Renal cortex interstitium (tissue), 11 donors: ENCODE measurements around the gene CCDC170. TPM values are rescaled to one million over a fixed set of nuclear protein-coding genes. Genes with fewer than 3 reads are reported as not detected.
A peak's percentile ranks its signal among the peaks of the same experiment; 100 is the strongest.

ENCODE experiments used
- DNase-seq, 11 donors: peaks; one replicate each; pipeline ENCODE4 v3.0.0-alpha.2; 2013; ENCODE audit warnings: low read depth in 9 of 11, low spot score in 4 of 11; ENCODE audit errors: extremely low read depth in 1 of 11
- polyA plus RNA-seq, 3 donors: library from polyadenylated mRNA; unstranded; fragments of 120-200 nt; gene quantifications; one replicate each; pipeline ENCODE4 v1.2.1, GENCODE V29; 2013; ENCODE audit not compliant: insufficient read length in 3 of 3

CCDC170 gene
- polyA plus RNA-seq, 3 donors, result 3.6 TPM

DNA sequence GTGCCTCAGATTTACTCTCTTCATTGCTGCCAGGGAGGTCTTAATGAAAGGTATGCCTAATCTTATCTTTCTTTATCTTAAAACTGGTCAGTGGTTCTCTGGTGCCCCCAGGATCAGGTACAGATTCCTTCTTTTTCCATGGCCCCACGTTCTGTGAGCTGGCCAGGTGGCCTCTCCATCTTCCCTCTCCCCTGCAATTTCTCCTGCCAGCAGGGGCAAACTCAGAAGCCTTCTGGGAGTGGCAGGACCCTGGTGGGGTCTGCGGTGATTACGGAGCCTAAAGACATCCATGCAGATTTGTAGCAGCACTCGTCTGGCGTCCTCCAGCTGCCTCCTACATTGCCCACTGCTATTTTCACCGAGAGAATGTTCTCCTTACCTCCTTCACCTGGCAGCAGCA, 95.8 kb downstream of the CCDC170 start:
- no peak for DNase-seq

DNA sequence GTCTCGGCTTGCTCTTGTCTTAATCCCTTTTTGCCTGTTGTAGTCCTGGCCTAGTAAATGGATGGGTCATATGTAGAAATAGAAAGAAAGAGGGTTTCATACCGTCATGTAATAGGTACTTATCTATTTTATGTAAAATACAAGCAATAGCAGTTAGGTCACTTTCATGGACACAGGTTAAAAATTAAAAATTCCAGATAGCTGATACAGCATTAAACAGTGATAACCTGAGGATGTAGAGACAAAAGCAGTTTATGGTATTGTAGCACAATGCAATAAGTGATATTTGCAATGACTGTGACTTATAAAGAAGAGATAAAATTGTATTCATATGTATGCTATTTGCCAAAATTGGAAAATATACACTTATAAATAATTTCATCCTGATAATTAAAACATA, 96.9 kb downstream of the CCDC170 start:
- no peak for DNase-seq

DNA sequence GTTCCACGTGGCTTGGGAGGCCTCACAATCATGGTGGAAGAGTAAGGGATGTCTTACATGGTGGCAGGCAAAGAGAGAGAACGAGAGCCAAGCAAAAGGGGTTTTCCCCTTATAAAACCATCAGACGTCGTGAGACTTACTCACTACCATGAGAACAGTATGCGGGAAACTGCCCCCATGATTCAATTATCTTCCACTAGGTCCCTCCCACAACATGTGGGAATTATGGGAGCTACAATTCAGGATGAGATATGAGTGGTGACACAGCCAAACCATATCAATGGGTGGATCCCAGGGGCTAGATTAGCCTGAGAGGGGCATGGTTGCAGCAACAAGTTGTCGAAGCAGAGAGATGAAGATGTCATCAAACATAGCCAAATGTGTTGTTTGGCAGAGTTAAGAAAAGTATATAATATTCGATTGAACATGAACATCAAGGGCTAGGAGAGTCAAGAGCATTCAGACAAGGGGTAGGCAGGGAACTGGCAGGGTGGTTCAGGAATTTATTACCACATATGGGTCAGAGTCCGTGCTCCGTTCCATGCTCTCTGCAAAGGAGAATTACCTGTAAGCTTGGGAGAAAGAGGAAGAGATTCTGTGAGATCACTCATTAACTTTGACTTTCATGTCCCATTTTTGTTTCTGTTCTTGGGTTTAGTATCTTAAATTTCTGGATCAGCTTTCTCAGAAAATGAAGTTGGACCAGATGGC, 98.8 kb downstream of the CCDC170 start:
- no peak for DNase-seq

DNA sequence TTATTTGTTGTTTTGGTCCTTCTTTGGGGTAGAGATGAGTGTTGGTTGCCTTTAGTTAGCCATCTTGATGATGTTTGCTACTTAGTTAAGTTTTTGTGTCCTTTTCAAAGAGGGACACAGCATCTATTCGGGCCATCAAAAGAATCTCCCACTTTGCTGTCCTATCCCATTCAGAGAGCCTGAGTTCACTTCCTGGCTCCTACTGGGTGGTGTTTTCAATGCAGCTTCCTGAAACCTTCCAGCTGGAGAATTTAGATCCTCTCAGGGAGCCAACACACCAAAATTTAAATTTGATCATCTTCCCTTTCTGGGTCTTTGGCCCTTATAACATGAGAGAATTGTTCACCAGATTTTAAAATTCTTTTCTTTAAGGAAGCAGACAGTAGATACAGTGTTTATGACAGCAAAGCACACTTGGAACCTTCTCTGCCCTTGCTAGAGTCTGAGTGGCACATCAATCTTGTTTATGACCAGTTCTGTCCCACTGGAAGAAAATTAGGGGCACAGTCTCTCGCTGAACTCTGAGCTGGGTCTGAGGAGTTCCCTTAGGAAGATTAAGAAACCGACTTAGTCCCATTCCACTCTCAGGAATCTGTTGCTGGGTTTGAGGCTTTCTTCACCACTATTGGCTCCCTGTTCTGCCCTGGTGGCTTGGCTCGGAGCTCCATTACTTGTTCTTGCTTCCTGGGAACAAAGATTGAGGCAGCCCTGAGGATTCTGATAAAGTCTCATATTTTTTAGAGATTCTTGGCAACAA, 115.5 kb downstream of the CCDC170 start:
- peak; percentile 27 to 58 (median 44) for DNase-seq

DNA sequence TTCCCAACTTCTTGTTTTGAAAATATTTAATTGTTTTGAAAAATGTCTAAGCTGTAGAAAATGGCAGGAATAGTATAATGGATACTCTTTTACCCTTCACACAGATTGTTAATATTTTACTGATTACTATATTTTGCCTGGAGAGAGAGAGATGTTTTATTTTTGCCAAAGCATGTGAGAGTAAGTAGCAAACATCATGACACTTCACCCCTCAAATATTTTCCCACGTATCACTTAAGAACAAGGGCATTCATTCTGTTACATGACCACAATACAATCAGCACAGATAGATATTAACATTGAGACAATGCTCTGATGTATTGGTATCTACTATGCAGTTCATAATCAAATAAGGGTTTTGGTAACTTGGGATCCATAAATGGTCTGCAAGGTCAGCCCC, 116.5 kb downstream of the CCDC170 start:
- DNase-seq, result no peak

DNA sequence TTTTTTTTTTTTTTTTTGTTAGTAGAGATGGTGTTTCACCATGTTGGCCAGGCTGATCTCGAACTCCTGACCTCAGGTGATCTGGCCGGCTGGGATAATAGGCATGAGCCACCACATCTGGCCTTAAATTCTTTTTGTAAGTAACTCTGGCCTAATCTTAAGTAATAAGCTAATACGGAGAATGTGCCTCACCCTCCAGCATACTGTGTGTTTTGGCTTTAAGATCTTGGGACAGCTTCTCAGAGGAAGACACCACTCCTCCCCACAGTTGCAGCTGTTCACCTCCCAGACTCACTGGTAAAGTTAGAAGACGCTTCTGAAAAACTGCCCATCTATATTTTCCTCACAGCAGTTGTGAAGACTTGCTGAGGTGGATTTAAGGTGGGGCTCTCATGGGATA, 120.8 kb downstream of the CCDC170 start:
- DNase-seq, result no peak

DNA sequence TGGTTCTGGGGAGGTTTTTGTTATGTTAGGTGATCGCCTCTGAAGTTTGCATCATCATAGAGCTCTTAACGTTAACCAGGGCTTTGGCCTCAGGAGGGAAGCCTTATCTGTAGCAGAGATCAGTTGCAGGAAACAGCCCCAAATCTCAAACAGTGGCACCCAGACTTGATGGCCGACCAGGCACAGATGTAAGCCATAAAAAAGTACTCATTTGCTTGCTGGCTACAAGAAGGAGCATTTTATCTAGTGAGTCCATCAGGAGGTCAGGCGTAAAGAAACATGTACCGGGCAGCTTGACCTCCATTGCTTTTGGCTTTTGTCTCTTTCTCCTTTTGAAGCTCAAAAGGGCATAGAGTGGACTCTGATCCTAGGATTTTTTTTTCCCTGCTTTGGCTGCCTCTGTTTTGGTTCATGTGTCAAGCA, 122.3 kb downstream of the CCDC170 start:
- DNase-seq, result no peak

DNA sequence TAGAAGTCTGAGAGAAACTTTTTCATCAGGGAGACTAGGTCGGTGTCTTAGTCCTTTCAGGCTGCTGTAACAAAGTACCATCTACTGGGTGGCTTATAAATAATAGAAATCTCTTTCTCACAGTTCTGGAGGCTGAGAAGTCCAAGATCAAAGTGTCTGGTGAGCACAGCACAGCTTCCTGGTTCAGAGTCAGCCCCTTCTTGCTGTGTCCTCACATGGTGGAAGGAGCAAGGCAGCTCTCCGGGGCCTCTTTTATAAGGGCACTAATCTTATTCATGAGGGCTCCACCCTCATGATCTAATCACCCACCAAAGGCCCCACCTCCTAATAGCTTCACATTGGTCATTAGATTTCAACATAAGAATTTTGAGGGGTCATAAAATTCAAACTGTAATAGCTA, 122.8 kb downstream of the CCDC170 start:
- DNase-seq, result no peak

DNA sequence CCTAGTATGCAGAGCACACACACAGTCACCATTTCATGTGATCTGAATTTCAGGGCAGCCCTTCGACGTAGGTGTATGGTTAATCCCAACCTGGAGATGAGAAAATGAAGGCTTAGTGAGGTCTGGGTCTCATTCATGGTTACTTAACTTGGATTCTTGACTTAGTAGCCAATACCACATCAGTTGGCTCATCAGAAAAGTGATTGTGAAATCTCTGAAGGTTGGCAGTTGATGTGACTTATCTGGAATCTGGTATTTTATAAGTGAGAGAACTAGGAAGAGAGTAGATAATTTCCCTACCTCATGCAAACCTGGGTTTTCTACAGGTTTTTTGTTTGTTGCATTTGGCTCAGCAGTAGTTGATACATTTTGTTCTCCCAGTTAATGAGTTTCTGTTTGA, 123.7 kb downstream of the CCDC170 start:
- no peak for DNase-seq

DNA sequence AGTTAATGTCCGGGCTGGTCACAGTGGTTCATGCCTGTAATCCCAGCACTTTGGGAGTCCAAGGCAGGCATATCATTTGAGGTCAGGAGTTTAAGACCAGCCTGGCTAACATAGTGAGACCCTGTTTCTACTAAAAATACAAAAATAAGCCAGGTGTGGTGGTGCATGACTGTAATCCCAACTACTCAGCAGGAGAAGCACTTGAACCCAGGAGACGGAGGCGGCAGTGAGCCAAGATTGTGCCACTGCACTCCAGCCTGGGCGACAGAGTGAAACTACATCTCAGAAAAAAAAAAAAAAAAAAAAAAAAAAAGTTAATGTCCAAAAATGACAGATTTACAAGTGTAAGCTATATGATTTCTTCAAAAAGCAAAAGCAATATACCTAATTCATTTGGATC, 124.9 kb downstream of the CCDC170 start:
- DNase-seq, result no peak

DNA sequence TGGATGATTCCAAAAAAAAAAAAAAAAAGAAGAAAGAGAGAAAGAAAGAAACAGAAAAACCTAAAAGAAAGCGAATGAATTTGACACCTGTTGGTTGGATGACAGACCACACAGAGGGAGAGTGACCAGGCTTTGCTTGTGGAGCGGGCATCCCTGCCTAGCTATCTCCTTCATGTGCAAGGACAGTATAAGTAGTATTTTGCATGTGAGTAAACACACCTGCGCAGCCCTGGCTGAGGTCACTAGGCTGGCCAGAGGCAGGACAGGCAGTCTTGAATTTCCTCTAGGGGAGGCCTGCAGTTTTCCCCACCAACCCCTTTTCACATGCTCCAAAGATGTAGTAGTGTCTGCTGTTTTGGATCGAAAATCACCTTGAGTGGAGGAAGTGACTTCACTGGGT, 126.4 kb downstream of the CCDC170 start:
- no peak for DNase-seq

DNA sequence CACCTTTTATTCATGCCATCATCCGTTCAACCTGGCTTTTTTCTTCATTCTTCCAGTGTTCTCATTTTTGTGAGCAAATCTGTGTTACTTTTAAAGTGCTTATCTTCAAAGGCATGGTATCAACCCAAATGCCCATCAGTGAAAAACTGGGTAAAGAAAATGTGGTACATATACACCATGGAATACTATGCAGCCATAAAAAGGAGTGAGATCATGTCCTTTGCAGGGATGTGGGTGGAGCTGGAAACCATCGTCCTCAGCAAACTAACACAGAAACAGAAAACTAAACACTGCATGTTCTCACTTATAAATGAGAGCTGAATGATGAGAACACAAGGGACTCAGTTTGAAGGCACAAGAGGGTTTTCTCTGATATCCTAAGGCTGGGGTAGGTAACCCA, 130.3 kb downstream of the CCDC170 start:
- no peak for DNase-seq

DNA sequence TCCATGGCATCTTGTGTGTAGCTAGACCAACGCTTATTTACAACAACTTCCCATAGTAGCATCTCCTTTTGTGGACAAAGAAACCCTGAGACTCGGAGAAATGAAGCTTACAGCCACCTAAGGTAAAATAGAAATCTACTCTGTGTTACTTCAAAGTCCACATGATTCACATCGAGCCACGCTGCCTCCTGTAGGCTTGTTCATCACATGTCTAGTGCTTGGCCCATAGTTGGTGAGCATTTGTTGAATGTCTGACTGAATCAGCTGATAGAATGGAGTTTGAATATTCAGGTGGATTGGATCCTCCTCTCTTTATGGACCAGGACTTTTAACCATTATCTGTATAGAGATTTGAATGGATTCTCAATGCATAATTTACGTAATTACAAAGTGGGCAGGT, 130.7 kb downstream of the CCDC170 start:
- no peak for DNase-seq

DNA sequence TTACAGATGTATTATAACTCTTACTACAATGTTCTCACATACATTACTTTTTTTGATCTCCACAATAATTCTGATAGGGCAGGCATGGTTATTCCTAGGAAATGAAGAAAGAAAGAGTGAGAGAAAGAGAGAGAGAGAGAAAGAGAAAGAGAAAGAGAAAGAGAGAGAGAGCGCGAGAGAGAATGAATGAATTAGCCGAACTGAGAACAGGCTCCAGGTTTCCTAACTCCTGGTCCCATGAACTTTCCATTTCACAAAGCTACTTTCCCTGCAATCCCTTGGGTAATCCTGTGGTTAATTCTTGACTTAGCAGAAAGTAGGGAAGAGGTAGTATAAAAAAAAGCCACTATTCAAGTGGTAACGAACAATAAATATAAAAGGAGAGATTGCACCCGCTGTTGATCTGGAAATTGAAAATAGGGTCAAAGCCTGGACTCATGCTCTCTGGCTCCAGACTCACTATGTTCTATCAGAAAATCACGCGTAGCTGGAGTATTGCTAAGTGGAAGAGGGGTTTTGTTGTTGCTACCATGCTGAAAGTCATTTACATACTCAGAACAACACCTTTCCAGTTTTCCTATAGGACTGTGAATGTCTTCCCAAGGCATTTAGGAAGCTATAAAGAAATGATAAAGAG, 131.2 kb downstream of the CCDC170 start:
- DNase-seq, result no peak

DNA sequence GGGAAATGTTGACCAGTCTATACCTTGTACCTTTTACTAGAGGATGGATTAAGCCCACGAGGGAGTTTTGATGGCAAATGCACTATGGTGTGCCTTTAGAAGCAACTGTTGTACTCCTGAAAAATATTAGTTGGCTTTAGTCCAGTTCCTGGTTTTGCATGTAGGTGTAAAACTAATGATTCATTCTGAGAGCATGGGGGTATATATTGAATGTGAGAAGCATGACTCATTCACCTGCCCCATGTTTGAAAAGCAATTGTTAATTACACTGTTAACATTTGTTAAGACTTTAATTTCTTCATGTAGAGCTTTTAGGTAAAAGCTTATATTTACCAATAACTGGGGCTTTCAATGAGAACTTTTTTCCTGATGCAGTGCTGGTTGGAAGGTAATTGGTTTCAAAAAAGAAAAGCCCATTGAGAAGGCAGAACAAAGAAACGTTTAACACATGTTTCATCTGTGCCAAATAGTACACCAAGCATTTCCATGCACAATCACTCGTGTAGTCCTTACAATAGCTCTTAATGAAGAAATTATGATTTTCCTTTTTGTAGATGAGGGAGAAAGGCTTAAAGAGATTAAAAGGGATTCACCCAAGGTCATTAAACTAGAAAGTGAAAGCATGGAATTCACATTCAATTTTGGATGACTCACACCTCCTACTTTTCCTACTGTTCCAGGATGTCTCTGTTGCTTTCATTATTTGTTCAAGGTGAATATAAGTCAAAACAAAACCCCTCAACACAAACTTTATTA, 134.1 kb downstream of the CCDC170 start:
- DNase-seq, result no peak

DNA sequence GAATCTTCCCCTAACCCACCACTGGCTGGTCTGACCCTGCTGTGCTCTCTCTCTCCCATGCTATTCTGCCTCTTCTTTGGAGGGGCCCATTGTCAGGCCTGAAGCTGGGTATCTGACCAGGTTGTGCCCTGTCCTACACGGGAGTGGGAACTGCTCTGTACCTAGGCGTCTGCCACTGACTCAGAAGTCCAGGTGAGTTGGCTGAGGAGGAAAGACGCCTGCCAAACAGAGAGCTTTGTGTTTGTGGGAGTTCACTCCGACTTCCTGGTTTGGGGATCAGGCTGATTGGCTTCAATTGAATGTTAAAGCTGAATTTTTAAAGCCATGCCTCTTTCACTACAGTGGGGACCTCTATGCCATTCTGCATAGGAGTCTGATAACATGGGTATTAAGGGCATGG, 136.0 kb downstream of the CCDC170 start:
- no peak for DNase-seq

DNA sequence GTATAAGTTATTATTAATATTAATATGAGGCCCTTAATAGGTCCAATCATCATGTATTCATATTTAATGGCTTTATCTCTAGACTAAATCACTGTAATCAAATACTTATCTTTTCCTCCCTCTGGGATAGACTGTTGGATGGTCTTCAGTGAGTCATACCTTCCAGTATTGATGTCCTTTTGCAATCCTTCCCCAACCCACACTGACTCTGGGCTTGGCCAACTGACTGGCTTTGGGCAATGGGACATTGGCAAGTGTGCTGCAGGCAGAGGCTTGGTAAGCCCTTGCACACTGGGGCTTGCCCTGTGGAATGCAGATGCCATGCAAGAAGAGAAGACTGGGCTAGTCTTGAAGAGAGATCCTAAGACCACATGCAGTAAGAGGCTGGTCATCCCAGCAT, 136.6 kb downstream of the CCDC170 start:
- no peak for DNase-seq

DNA sequence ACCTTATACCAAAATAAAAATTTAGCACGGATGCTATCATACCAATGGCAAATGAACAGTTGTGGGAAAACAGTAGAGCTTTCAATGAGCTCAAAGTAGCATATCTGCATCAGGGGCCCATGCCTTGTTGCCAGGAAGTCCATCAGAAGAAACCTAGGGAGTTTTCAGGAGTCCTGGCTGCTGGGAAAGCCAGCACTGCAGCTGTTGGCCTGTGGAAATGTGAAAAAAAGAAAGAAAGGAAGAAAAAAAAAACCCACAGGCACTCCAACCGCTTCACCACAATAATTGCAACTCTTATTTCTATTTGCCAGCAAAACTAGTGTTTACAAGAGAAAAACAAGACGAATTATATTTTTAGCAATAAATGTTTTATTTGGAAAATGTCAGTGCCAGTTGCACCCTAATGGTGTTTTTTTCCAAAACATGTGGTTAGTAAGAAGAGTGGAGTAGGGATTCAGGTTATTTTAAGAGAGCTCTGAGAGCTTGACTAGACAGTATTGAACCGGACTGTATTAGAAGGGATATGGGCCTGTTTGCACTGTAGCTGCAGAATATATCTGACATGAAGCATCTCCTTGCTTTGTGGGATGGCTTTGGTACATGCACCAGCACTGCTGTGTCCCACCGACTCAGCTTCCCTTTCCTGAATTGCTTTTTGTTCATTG, 137.3 kb downstream of the CCDC170 start:
- no peak for DNase-seq

DNA sequence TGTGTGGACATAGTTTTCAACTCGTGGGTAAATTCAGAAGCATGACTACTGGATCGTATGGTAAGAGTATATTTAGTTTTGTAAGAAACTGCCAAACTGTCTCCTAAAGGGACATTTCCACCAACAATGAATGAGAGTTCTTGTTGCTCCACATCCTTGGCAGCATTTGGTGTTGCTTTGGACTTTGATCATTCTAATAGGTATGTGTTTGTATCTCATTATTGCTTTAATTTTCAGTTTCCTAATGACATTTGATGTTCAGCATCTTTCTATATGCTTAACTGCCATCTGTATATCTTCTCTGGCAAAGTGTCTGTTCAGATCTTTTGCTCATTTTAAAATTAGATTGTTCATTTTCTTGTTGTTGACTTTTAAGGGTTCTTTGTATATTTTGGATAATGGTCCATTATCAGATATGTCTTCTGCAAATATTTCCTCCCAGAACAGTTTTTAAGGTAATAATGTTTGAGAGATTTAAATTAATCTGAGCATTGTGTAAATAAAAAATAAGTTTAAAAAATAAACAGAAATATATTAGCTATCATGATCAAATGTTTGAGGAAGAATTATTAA, 138.7 kb downstream of the CCDC170 start:
- DNase-seq, result no peak
